Renal cortical epithelial cell (primary cell): ENCODE results near the gene ARMC8. TPM values are rescaled to one million over a fixed set of nuclear protein-coding genes. Genes with fewer than 3 reads are reported as not detected.

ENCODE experiments used
- total RNA-seq: library from RNA; depleted of rRNA; stranded (reverse); fragments of >200 nt; gene quantifications from 2 replicates; pipeline ENCODE4 v1.2.3, GENCODE V29; 2014

ARMC8 gene
- total RNA-seq, 1 donor from 2014 or later, result 86.4 TPM

Other genes starting within 250 kb of the ARMC8 start
- not detected in 2 replicates for gene CLDN18, start 177.1 kb upstream of the ARMC8 start, total RNA-seq
- gene DZIP1L, start 71.7 kb upstream of the ARMC8 start, total RNA-seq, result 9.0 and 21.5 TPM in 2 replicates
- not detected in 2 replicates for gene A4GNT, start 54.9 kb upstream of the ARMC8 start, total RNA-seq
- gene DBR1, start 12.4 kb upstream of the ARMC8 start, total RNA-seq, result 22.1 and 27.3 TPM in 2 replicates
- gene NME9, start 142.6 kb downstream of the ARMC8 start, total RNA-seq, result 1.0 TPM in 1 of 2 replicates, not detected in the other
- 28.5 and 91.3 TPM in 2 replicates for gene MRAS, start 161.3 kb downstream of the ARMC8 start, total RNA-seq
- gene ESYT3, start 247.3 kb downstream of the ARMC8 start, total RNA-seq, result 1.2 and 2.3 TPM in 2 replicates